ENCODE results near the gene HOXD10.

DNA sequence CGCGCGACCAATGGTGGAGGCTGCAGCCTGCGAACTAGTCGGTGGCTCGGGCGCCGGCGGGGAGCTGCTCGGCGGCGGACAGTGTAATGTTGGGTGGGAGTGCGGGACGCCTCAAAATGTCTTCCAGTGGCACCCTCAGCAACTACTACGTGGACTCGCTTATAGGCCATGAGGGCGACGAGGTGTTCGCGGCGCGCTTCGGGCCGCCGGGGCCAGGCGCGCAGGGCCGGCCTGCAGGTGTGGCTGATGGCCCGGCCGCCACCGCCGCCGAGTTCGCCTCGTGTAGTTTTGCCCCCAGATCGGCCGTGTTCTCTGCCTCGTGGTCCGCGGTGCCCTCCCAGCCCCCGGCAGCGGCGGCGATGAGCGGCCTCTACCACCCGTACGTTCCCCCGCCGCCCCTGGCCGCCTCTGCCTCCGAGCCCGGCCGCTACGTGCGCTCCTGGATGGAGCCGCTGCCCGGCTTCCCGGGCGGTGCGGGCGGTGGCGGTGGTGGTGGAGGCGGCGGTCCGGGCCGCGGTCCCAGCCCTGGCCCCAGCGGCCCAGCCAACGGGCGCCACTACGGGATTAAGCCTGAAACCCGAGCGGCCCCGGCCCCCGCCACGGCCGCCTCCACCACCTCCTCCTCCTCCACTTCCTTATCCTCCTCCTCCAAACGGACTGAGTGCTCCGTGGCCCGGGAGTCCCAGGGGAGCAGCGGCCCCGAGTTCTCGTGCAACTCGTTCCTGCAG, 6.3 kb downstream of the HOXD10 start, which contains the start of gene HOXD9:
- TF ChIP-seq POLR2A (IDR thresholded peaks at IDR 0.05) (no peak), EP300 (IDR thresholded peaks at IDR 0.05) (no peak)
- TF ChIP-seq, protein P1, sequence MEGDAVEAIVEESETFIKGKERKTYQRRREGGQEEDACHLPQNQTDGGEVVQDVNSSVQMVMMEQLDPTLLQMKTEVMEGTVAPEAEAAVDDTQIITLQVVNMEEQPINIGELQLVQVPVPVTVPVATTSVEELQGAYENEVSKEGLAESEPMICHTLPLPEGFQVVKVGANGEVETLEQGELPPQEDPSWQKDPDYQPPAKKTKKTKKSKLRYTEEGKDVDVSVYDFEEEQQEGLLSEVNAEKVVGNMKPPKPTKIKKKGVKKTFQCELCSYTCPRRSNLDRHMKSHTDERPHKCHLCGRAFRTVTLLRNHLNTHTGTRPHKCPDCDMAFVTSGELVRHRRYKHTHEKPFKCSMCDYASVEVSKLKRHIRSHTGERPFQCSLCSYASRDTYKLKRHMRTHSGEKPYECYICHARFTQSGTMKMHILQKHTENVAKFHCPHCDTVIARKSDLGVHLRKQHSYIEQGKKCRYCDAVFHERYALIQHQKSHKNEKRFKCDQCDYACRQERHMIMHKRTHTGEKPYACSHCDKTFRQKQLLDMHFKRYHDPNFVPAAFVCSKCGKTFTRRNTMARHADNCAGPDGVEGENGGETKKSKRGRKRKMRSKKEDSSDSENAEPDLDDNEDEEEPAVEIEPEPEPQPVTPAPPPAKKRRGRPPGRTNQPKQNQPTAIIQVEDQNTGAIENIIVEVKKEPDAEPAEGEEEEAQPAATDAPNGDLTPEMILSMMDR (IDR thresholded peaks at IDR 0.05), result no peak

Measured in suprapubic skin (tissue), 3 donors.